DLD1 (cell line): ENCODE measurements around the gene SMIM14.
"Not testable (repeated sequence)": the region's sequence is repeated elsewhere in the genome, so short reads cannot be mapped to it uniquely, and the experiment has no call there.

Experiments used
- in situ Hi-C: cut with HindIII; loops from 2 replicates; pipeline ENCODE4 v1.10.0; 2017; ENCODE audit warnings: low sequenced_read_pairs

SMIM14 gene

GRCh38 chr4:39648213-39648612 lies 9.5 kb upstream of the SMIM14 start:
- in situ Hi-C loops: no loop called here

- in situ Hi-C loops: no loop called here
These were observed 4.4 kb upstream of the SMIM14 start for GRCh38 chr4:39642885-39643552.

DNA sequence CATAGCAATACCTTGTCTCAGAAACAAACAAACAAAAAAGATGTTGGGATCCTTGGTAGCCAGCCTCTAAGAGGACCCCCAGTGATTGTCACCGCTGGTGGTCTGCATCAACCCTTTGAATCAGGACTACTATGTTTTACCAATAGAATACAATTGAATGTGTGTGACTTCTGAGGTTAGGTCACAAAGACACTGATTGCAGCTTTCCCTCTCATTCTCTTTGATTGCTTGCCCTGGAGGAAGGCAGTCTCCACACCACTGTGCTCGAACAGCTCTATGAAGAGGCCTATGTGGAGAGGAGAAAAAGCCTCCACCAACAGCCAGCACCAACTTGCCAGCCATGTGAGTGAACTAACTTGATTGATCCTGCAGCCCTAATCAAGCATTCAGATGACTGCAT lies 2.8 kb upstream of the SMIM14 start:
- in situ Hi-C loops: no loop called here

DNA sequence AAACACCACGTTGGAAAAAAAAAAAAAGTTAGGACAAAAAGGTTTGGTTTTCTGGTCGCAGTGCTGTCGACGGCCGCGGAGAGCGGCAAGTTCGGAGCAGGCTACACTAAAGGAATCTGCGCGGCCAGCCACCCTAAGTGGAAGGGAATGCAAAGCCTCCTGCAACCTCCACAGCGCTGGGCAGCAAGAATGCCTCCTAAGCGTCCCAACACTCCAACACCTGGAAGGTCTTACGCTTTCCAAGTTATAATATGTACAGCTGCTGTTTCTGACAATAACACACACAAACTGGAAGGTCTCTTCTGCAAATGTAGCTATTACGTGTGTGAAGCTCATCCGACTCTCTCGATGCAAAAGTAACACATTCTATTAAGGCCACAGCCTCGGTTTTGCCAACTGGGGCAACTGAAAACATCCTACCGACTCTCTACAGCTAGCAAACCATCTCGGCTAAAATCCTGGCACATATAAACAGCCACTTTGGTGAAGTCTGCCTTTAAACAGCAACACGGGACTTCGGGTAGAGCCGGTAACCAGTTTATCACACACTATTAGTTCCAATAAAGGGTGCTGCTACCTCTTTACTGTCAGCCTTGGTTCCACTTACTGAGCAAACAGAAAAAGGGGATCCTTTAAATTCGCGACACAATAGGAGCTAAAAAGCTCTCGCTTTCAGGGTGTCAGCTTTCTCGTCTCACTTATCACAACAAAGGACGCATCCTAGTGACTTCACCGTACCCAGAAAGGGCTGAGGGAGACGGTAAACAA lies 895 bp downstream of the SMIM14 start:
- in situ Hi-C loops: no loop called here

- in situ Hi-C loops: no loop called here
These were observed 1.5 kb downstream of the SMIM14 start for GRCh38 chr4:39637221-39637585.

- in situ Hi-C loops: no loop called here
These were observed 2.0 kb downstream of the SMIM14 start for GRCh38 chr4:39636531-39637184.

DNA sequence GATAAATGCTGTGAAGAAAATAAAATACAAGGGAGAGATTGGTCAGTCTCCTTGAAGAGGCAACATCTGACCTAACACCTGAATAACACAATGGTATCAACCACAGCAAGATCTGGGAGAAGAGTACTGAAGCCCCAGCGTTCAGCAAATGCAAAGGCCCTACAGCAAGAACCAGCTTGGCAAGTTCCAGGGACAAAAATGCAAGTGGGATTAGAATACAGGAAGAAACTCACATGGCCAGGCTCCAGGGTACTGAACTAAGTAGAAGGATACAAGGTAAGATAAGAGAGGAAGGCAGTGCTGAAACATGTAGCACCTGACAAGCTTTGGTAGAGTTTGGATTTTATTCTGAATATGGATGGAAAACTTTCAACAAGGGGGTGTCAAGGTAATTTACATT lies 3.6 kb downstream of the SMIM14 start:
- in situ Hi-C loops: no loop called here

DNA sequence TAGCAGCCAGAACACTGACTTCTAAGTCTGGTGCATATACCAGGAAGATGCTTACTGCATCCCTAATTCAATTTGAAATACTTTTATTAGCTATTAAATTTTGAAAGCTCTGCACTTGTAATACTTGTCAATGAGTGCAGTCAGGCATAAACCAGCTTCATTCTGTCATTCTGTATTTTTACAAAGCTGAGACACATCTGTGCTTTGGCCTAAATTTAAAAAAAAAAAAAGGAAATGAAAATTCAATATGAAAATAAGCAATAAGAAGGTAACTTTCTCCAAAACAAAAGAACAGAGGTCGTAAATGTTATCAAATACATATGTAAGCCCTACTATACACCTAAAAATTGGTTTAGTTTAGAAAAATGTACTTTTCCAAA lies 7.0 kb downstream of the SMIM14 start:
- in situ Hi-C loops: no loop called here

DNA sequence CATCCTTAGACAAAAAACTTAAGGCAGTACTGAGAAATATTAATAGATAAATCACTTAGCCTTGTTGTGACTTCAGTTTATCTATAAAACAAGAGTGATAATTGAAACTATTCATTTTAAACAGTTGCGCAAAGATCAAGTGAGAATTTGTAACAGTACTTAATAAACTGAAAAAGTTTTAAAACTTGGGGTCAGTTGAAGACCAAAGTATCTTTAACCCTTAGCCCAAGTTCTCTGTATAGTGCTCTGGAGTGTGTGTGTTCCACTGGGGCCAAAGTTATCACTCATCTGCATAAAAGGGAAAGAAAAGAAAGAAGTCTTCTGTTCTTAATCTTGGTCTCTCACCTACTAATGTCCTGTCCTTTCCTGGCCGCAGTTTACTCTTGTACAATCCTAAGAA lies 11.3 kb downstream of the SMIM14 start:
- in situ Hi-C loops: no loop called here

- in situ Hi-C loops: no loop called here
These were observed 11.8 kb downstream of the SMIM14 start for GRCh38 chr4:39626913-39627312.

GRCh38 chr4:39626261-39626660 lies 12.4 kb downstream of the SMIM14 start:
- in situ Hi-C loops: no loop called here

DNA sequence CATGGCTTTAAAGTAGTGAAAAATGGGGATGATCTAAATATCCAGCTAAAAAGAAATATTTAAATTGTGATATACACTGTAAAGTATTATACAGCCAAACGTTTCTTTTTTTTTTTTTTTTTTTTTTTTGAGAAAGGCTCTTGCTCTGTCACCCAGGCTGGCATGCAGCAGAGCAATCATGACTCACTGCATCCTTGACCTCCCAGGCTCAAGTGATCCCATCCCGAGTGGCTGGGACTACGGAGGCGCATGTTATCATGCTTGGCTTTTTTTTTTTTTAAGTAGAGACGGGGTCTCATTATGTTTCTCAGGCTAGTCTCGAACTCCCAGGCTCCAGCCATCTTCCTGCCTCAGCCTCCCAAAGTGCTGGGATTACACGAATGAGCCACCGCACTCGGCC lies 17.1 kb downstream of the SMIM14 start:
- in situ Hi-C loops: no loop called here

GRCh38 chr4:39620551-39621313 lies 17.9 kb downstream of the SMIM14 start:
- in situ Hi-C loops: no loop called here

GRCh38 chr4:39617534-39617933 lies 21.1 kb downstream of the SMIM14 start:
- in situ Hi-C loops: no loop called here

DNA sequence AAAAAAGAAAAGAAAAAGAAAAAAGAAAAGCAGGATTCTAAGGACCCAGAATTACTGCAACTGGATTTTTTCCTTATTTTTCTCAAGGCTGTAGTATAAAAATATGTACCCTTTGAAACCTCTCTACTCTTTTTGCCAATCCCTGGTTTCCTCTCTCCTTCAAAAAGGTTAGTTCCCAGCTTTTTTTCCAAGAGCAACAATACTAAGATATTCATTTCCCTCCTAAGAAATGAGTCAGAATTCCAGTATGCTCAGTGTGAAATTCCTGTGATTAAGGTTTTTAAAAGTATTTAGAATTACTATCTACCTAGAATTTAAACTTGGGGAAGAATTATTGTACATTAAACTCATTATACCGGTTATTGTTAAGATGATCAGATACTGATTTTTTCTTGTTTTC lies 22.0 kb downstream of the SMIM14 start:
- in situ Hi-C loops: no loop called here

GRCh38 chr4:39616112-39616511 lies 22.6 kb downstream of the SMIM14 start:
- in situ Hi-C loops: not testable (repeated sequence)

DNA sequence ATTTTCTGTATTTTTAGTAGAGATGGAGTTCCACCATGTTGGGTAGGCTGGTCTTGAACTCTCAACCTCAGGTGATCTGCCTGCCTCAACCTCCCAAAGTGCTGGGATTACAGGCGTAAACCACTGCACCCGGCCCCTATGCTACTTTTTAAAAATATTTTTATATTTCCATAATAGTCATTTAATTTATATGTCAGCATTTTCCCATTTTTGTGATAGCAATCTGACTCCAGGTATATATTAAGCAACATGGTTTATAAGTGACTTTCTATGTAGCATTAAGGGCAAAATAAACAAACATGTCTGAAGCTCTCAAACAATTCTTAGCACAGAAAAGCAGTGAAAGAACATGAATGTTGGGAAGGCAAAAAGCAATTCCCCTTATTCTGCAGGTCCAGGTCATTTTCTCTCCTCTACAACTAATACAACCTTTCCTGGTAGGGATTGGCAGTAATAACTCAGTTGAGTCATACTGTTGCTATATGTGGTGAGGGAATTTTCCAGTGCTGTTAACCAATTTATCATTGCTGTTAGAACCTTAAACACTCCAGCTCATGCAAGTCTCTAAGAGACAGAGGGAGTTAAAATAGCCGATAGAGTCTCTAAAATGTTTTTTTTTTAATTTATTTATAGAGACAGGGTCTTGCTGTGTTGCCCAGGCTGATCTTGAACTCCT lies 24.0 kb downstream of the SMIM14 start:
- in situ Hi-C loops: no loop called here

GRCh38 chr4:39613093-39613656 lies 25.5 kb downstream of the SMIM14 start:
- in situ Hi-C loops: no loop called here

GRCh38 chr4:39609454-39609931 lies 29.2 kb downstream of the SMIM14 start:
- in situ Hi-C loops: no loop called here

DNA sequence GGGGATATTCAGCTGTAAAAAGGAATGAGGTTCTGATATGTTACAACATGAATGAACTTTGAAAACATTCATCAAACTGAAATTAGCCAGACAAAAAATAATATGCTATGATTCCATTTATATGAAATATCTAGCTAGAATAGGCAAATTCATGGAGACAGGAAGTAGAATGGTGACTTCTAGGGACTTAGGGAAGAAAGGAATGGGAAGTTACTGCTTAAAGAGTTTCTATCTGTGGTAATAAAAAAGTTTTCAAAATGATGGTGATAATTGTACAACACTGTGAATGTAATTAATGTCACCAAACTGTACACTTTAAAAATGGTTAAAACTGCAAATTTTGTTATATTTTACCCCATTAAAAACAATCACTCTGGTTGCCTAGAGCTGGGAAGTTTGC lies 30.2 kb downstream of the SMIM14 start:
- in situ Hi-C loops: no loop called here
